Measurements from ENCODE around the gene INAVA. TPM values are rescaled to one million over a fixed set of nuclear protein-coding genes. Genes with fewer than 3 reads are reported as not detected.
"Not testable (repeated sequence)": the region's sequence is repeated elsewhere in the genome, so short reads cannot be mapped to it uniquely, and the experiment has no call there.

Gene INAVA
- total and polyA plus RNA-seq, 2 experiments from 2014 or later: 25.3 to 43.9 TPM

GRCh38 chr1:200911361-200911760 is 16.7 kb downstream of the INAVA start:
- Histone ChIP-seq H3K79me2 (replicated peaks; ENCODE audit: insufficient read depth) (no peaks in the 10 kb centered on the region), H3K36me3 (ENCODE audit: insufficient read depth) (peaks cover 15% of the 10 kb centered on the region; the same call in 1 of the 2 replicates)
- peaks cover 7% of the 10 kb centered on the region for H3K27me3 Mint-ChIP-seq (ENCODE audit: insufficient read depth, low read depth, poor library complexity)

GRCh38 chr1:200911936-200912335 is 17.2 kb downstream of the INAVA start:
- not testable (repeated sequence) for H3K4me3 Mint-ChIP-seq; H3K4me1 ChIP-seq (ENCODE audit: insufficient read depth); H3K27ac Mint-ChIP-seq; H3K4me2 ChIP-seq; ATAC-seq; H3K4me1 Mint-ChIP-seq; H3F3A ChIP-seq (replicated peaks; ENCODE audit: low read depth); H3K9me3 Mint-ChIP-seq; H3K27ac ChIP-seq (ENCODE audit: low read depth); H3K79me2 ChIP-seq (replicated peaks; ENCODE audit: insufficient read depth); H4K20me1 ChIP-seq (replicated peaks; ENCODE audit: insufficient read depth); H3K9me2 ChIP-seq (ENCODE audit: insufficient read depth); DNase-seq (ENCODE audit: low spot score); H3K4me3 ChIP-seq; H3K27me3 ChIP-seq (ENCODE audit: insufficient read depth); H2AFZ ChIP-seq
- Mint-ChIP-seq H3K36me3 (ENCODE audit: low read depth) (peaks cover 60% of the 10 kb centered on the region), H3K27me3 (ENCODE audit: insufficient read depth, low read depth, poor library complexity) (peaks cover 11% of the 10 kb centered on the region)
- peaks cover 15% of the 10 kb centered on the region; the same call in 1 of the 2 replicates for H3K36me3 ChIP-seq (ENCODE audit: insufficient read depth)

More at GRCh38 chr1:200911361-200911760, 16.7 kb downstream of the INAVA start:
- Histone ChIP-seq H3F3A (replicated peaks; ENCODE audit: low read depth) (no peaks in the 10 kb centered on the region), H4K20me1 (replicated peaks; ENCODE audit: insufficient read depth) (peaks cover 5% of the 10 kb centered on the region; the same call in 1 of the 2 replicates), H3K27me3 (ENCODE audit: insufficient read depth) (no peaks in the 10 kb centered on the region), H3K4me2 (no peak overlapping the region), H3K4me3 (no peak overlapping the region), H2AFZ (no peak overlapping the region), H3K9me2 (ENCODE audit: insufficient read depth) (no peaks in the 10 kb centered on the region), H3K27ac (ENCODE audit: low read depth) (no peak overlapping the region), H3K4me1 (ENCODE audit: insufficient read depth) (peaks cover under 1% of the 10 kb centered on the region; the same call in 1 of the 2 replicates)
- no peak for ATAC-seq
- DNase-seq (ENCODE audit: low spot score): no peak
- TF ChIP-seq ZNF331 (CRISPR knock-in tag; IDR thresholded peaks at IDR 0.05; ENCODE audit: low read depth) (no peak), CREB1 (CRISPR knock-in tag; IDR thresholded peaks at IDR 0.05; ENCODE audit: low read depth) (no peak), REST (IDR thresholded peaks at IDR 0.05; ENCODE audit: unreplicated experiment) (no peak), POLR2AphosphoS5 (IDR thresholded peaks at IDR 0.05; ENCODE audit: low read depth) (no peak), NANOG (IDR thresholded peaks at IDR 0.05; ENCODE audit: borderline replicate concordance) (no peak), CTCF (conservative IDR thresholded peaks at IDR 0.05; ENCODE audit: low read depth in 2 of 2) (no peak), ETS1 (IDR thresholded peaks at IDR 0.05) (no peak), JUNB (IDR thresholded peaks at IDR 0.05; ENCODE audit: unreplicated experiment) (no peak), EZH2phosphoT487 (IDR thresholded peaks at IDR 0.05; ENCODE audit: unreplicated experiment) (no peak), STAT1 (IDR thresholded peaks at IDR 0.05; ENCODE audit: unreplicated experiment) (no peak)
- Mint-ChIP-seq H3K4me3 (no peak overlapping the region), H3K27ac (no peak overlapping the region), H3K9me3 (no peaks in the 10 kb centered on the region), H3K4me1 (no peaks in the 10 kb centered on the region; the same call in 2 of the 3 replicates), H3K36me3 (ENCODE audit: low read depth) (peaks cover 65% of the 10 kb centered on the region)
